Mesenchymal stem cell (in vitro differentiated cells and primary cell): ENCODE data around the gene CFAP299.
A peak's percentile ranks its signal among the peaks of the same experiment; 100 is the strongest.

ENCODE experiments used
- DNase-seq: peaks from one replicate; pipeline ENCODE4 v3.0.0-alpha.2; 2013
- H2AFZ ChIP-seq: one replicate; pipeline ENCODE4 v1.6.1; 2013; ENCODE audit warnings: low read depth, mild to moderate bottlenecking, control low read depth, inconsistent platforms, low read length, moderate library complexity
- H2AK5ac ChIP-seq: 2 replicates; pipeline ENCODE4 v1.6.1; 2013; ENCODE audit warnings: low read length, moderate library complexity, mild to moderate bottlenecking, inconsistent platforms; ENCODE audit not compliant: severe bottlenecking
- H2BK120ac ChIP-seq: one replicate; pipeline ENCODE4 v1.6.1; 2013; ENCODE audit warnings: low read depth, mild to moderate bottlenecking, inconsistent platforms, low read length, moderate library complexity
- H2BK12ac ChIP-seq, 2 experiments: one replicate each; pipeline ENCODE4 v1.6.1; 2013; ENCODE audit warnings: inconsistent platforms in 2 of 2, low read length in 2 of 2, mild to moderate bottlenecking in 2 of 2, moderate library complexity in 2 of 2, control low read depth in 1 of 2
- H2BK15ac ChIP-seq: one replicate; pipeline ENCODE4 v1.6.1; 2013; ENCODE audit warnings: mild to moderate bottlenecking, low read depth, inconsistent platforms; ENCODE audit not compliant: poor library complexity, severe bottlenecking
- H2BK5ac ChIP-seq: 2 replicates; pipeline ENCODE4 v1.6.1; 2013; ENCODE audit warnings: low read depth, mild to moderate bottlenecking, low read length, control low read depth, inconsistent platforms; ENCODE audit not compliant: poor library complexity, severe bottlenecking
- H3K14ac ChIP-seq, 2 experiments: one replicate each; pipeline ENCODE4 v1.6.1; 2013; ENCODE audit warnings: inconsistent platforms in 2 of 2, low read length in 2 of 2, control low read depth in 1 of 2, mild to moderate bottlenecking in 1 of 2, moderate library complexity in 1 of 2
- H3K18ac ChIP-seq, 2 experiments: one replicate each; pipeline ENCODE4 v1.6.1; 2013; ENCODE audit warnings: inconsistent platforms in 2 of 2, low read length in 2 of 2, control low read depth in 1 of 2, low read depth in 1 of 2, mild to moderate bottlenecking in 1 of 2
- H3K23ac ChIP-seq, 2 experiments: one replicate each; pipeline ENCODE4 v1.6.1; 2013; ENCODE audit warnings: inconsistent platforms in 2 of 2, low read length in 2 of 2, mild to moderate bottlenecking in 2 of 2, moderate library complexity in 2 of 2, control low read depth in 1 of 2
- H3K27ac ChIP-seq: 2 replicates; pipeline ENCODE4 v1.5.1; 2013; ENCODE audit warnings: mild to moderate bottlenecking, moderate library complexity, low read length, control low read depth, inconsistent platforms; ENCODE audit not compliant: poor library complexity, severe bottlenecking
- H3K27me3 ChIP-seq, 2 experiments: 2 replicates each; pipeline versions ENCODE4 v1.6.1 to v1.7.0; 2013; ENCODE audit warnings: low read length in 2 of 2, mild to moderate bottlenecking in 2 of 2, moderate library complexity in 2 of 2, control low read depth in 1 of 2, inconsistent platforms in 1 of 2; ENCODE audit not compliant: control insufficient read depth in 1 of 2, insufficient read depth in 1 of 2
- H3K36me3 ChIP-seq, 2 experiments: 2 replicates each; pipeline versions ENCODE4 v1.6.1 to v1.7.0; 2013; ENCODE audit warnings: low read length in 2 of 2, control low read depth in 1 of 2, inconsistent platforms in 1 of 2, low read depth in 1 of 2, mild to moderate bottlenecking in 1 of 2; ENCODE audit not compliant: insufficient read depth in 2 of 2, control insufficient read depth in 1 of 2
- H3K4ac ChIP-seq, 2 experiments: one replicate each; pipeline ENCODE4 v1.6.1; 2013; ENCODE audit warnings: inconsistent platforms in 2 of 2, low read length in 2 of 2, mild to moderate bottlenecking in 2 of 2, moderate library complexity in 2 of 2, control low read depth in 1 of 2, low read depth in 1 of 2
- H3K4me1 ChIP-seq: 2 replicates; pipeline ENCODE4 v1.6.1; 2013; ENCODE audit warnings: low read depth, low read length, control low read depth; ENCODE audit not compliant: control insufficient read depth, insufficient read depth
- H3K4me2 ChIP-seq: 2 replicates; pipeline ENCODE4 v1.6.1; 2013; ENCODE audit warnings: low read length, mild to moderate bottlenecking, inconsistent platforms; ENCODE audit not compliant: poor library complexity, severe bottlenecking
- H3K4me3 ChIP-seq, 2 experiments: 2 replicates each; pipeline versions ENCODE4 v1.5.1 to v1.7.0; 2013; ENCODE audit warnings: low read length in 2 of 2, mild to moderate bottlenecking in 2 of 2, control low read depth in 1 of 2, low read depth in 1 of 2; ENCODE audit not compliant: insufficient read depth in 1 of 2
- H3K79me1 ChIP-seq: replicated peaks from 2 replicates; pipeline ENCODE4 v1.6.1; 2013; ENCODE audit warnings: mild to moderate bottlenecking, control low read depth, low read length, inconsistent platforms; ENCODE audit not compliant: poor library complexity, severe bottlenecking
- H3K9ac ChIP-seq: 2 replicates; pipeline ENCODE4 v1.7.0; 2013; ENCODE audit warnings: mild to moderate bottlenecking, low read length, moderate library complexity
- H3K9me3 ChIP-seq: 2 replicates; pipeline ENCODE4 v1.7.0; 2013; ENCODE audit warnings: mild to moderate bottlenecking, low read length; ENCODE audit not compliant: control insufficient read depth
- H4K8ac ChIP-seq: one replicate; pipeline ENCODE4 v1.6.1; 2013; ENCODE audit warnings: inconsistent platforms, mild to moderate bottlenecking, low read length, moderate library complexity
- H4K91ac ChIP-seq: one replicate; pipeline ENCODE4 v1.6.1; 2013; ENCODE audit warnings: mild to moderate bottlenecking, low read length, inconsistent platforms
- WGBS: methylation state at CpG from one replicate; pipeline ENCODE4 v1.1.7; 2013; ENCODE audit warnings: mixed read lengths; 5-methylcytosine and 5-hydroxymethylcytosine counted together

CFAP299 gene

GRCh38 chr4:80454040-80454439, 118.5 kb downstream of the CFAP299 start:
- Histone ChIP-seq H3K4ac (no peak overlapping the region), H3K9ac (no peak overlapping the region), H2BK120ac (no peak overlapping the region), H4K91ac (no peak overlapping the region), H3K9me3 (peaks cover 22% of the 10 kb centered on the region), H3K4me2 (no peak overlapping the region), H4K8ac (no peak overlapping the region), H3K79me1 (no peaks in the 10 kb centered on the region), H3K36me3 (no peaks in the 10 kb centered on the region), H3K4me1 (no peaks in the 10 kb centered on the region), H2BK12ac (no peak overlapping the region), H3K4me3 (peak overlapping the region in 1 of 2 experiments; percentile 9), H3K14ac (no peak overlapping the region), H3K27ac (no peak overlapping the region), H3K18ac (no peak overlapping the region), H2BK15ac (no peak overlapping the region), H2BK5ac (no peak overlapping the region), H3K23ac (no peak overlapping the region), H3K27me3 (no peaks in the 10 kb centered on the region), H2AFZ (no peak overlapping the region), H2AK5ac (no peak overlapping the region)
- 100% methylated on average over 1 of the region's 2 CpGs for WGBS
- no peak for DNase-seq

DNA sequence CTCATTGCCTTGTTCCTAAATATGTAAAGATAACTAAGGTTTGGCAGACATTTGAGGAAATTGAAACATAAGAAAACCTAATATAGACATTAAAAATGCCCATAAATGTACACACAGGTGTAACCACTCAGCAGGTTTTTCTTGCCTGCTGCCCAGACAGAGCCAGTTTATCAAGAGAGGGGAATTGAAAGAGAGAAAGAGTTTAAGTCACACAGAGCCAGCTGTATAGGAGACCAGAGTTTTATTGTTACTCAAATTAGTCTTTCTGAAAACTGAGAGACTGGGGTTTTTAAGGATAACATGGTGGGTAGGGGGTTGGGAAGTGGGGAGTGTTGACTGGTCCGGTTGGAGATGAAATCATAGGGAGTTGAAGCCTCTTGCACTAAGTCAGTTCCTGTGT, 119.0 kb downstream of the CFAP299 start:
- 87% methylated on average over 1 of the region's 1 CpG for WGBS
- no peaks in the 10 kb centered on the region for H3K79me1 ChIP-seq
- no peak for DNase-seq

DNA sequence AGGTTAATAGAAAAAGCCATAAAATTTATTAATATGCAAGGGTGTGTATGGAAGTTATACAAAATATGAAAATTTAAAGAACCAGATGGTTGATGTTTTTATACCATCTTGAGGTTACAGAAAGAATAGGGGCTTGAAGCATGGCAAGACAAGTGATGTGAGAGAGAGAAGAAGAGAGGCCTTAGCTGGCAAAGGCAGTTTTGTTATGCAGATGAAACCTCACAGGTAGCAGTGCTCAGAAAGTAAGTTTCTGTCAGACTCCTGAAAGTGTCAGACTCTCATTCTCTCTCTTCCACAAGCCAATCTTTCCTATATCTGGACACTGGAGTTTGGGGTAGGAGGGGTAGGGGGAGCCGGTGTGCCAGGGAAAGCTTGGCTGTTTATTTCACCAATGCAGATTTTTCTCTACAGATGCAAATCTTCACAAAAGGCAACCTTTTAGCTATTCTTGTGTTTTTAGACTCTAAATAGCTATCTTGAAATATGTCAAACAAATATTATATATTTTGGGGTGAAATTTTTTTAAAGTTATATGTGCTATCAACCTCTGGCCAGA, 124.5 kb downstream of the CFAP299 start:
- Histone ChIP-seq H3K4me1 (no peaks in the 10 kb centered on the region), H4K8ac (no peak overlapping the region), H3K27me3 (no peaks in the 10 kb centered on the region), H3K18ac (no peak overlapping the region), H3K79me1 (no peaks in the 10 kb centered on the region), H2BK120ac (no peak overlapping the region), H3K36me3 (no peaks in the 10 kb centered on the region), H3K14ac (no peak overlapping the region), H3K9ac (no peak overlapping the region), H3K23ac (no peak overlapping the region), H2BK12ac (no peak overlapping the region), H3K4ac (no peak overlapping the region), H3K9me3 (no peaks in the 10 kb centered on the region), H3K4me3 (no peak overlapping the region), H2AFZ (no peak overlapping the region), H2AK5ac (no peak overlapping the region), H2BK5ac (no peak overlapping the region), H3K4me2 (no peak overlapping the region), H4K91ac (no peak overlapping the region), H2BK15ac (no peak overlapping the region), H3K27ac (no peak overlapping the region)
- WGBS, result no CpG with 5 or more reads among the region's 1 CpG
- DNase-seq, result no peak

More for the DNA sequence above, 119.0 kb downstream of the CFAP299 start:
- no peak overlapping the region for H2AK5ac ChIP-seq
- H3K4ac ChIP-seq, result no peak overlapping the region
- no peak overlapping the region for H3K27ac ChIP-seq
- no peak overlapping the region for H4K91ac ChIP-seq
- no peaks in the 10 kb centered on the region for H3K36me3 ChIP-seq
- no peak overlapping the region for H3K4me3 ChIP-seq
- H3K4me2 ChIP-seq, result no peak overlapping the region
- no peak overlapping the region for H2BK15ac ChIP-seq
- H3K23ac ChIP-seq, result no peak overlapping the region
- no peaks in the 10 kb centered on the region for H3K27me3 ChIP-seq
- H2BK5ac ChIP-seq, result no peak overlapping the region
- no peak overlapping the region for H3K14ac ChIP-seq
- no peaks in the 10 kb centered on the region for H3K4me1 ChIP-seq
- H2AFZ ChIP-seq, result no peak overlapping the region
- H4K8ac ChIP-seq, result no peak overlapping the region
- H2BK120ac ChIP-seq, result no peak overlapping the region
- no peak overlapping the region for H3K18ac ChIP-seq
- H3K9me3 ChIP-seq, result peaks cover 22% of the 10 kb centered on the region
- H3K9ac ChIP-seq, result no peak overlapping the region
- H2BK12ac ChIP-seq, result no peak overlapping the region

DNA sequence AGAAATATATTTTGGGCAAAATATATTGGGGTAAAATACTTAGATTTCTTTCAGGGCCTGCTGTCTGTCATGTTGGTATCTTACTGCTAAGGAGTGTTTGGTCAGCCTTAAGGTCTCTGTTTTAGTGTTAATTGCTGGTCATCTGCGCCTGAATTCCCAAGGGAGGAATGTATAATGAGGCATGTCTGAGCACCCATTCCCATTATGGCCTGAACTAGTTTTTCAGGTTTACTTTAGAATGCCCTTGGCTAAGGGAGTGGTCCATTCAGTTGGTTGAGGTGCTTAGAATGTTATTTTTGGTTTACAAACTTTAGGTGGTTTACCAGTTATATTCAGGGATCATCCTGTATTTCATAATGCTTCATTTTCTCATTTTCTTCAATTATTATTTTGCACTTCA, 125.9 kb downstream of the CFAP299 start:
- Histone ChIP-seq H3K9me3 (no peaks in the 10 kb centered on the region), H3K18ac (no peak overlapping the region), H2BK15ac (no peak overlapping the region), H2BK120ac (no peak overlapping the region), H3K14ac (no peak overlapping the region), H3K4me3 (no peak overlapping the region), H2BK12ac (no peak overlapping the region), H3K23ac (no peak overlapping the region), H4K8ac (no peak overlapping the region), H4K91ac (no peak overlapping the region), H3K27ac (no peak overlapping the region), H2AK5ac (no peak overlapping the region), H3K4me1 (no peaks in the 10 kb centered on the region), H3K4me2 (no peak overlapping the region), H3K79me1 (no peaks in the 10 kb centered on the region), H3K4ac (no peak overlapping the region), H2BK5ac (no peak overlapping the region), H3K27me3 (no peaks in the 10 kb centered on the region), H3K9ac (no peak overlapping the region), H3K36me3 (no peaks in the 10 kb centered on the region), H2AFZ (no peak overlapping the region)
- WGBS, result 71% methylated on average over 1 of the region's 1 CpG
- DNase-seq, result no peak
